Endodermal cell (in vitro differentiated cells): ENCODE data around the gene SUMO3. TPM values are rescaled to one million over a fixed set of nuclear protein-coding genes. Genes with fewer than 3 reads are reported as not detected.

Experiments used
- DNase-seq: peaks from one replicate; pipeline ENCODE4 v3.0.0-alpha.2; 2017
- H3K27ac ChIP-seq: 2 replicates; pipeline ENCODE4 v1.5.1; 2013; ENCODE audit warnings: mild to moderate bottlenecking, low read depth, low read length, moderate library complexity
- H3K27me3 ChIP-seq: 2 replicates; pipeline ENCODE4 v1.6.1; 2013; ENCODE audit warnings: mild to moderate bottlenecking, low read length, moderate library complexity; ENCODE audit not compliant: insufficient read depth, control insufficient read depth, poor library complexity, severe bottlenecking
- H3K36me3 ChIP-seq: 2 replicates; pipeline ENCODE4 v1.7.0; 2013; ENCODE audit warnings: mild to moderate bottlenecking, low read length, moderate library complexity; ENCODE audit not compliant: control insufficient read depth, insufficient read depth
- H3K4me1 ChIP-seq: one replicate; pipeline ENCODE4 v1.7.0; 2013; ENCODE audit warnings: low read length; ENCODE audit not compliant: control insufficient read depth, insufficient read depth
- H3K4me3 ChIP-seq: 2 replicates; pipeline ENCODE4 v1.5.1; 2013; ENCODE audit warnings: mild to moderate bottlenecking, low read length, moderate library complexity
- H3K9ac ChIP-seq: 2 replicates; pipeline ENCODE4 v1.6.1; 2013; ENCODE audit warnings: mild to moderate bottlenecking, low read length, moderate library complexity; ENCODE audit not compliant: poor library complexity, severe bottlenecking; ENCODE audit errors: extremely low read depth
- H3K9me3 ChIP-seq: 2 replicates; pipeline ENCODE4 v1.6.1; 2013; ENCODE audit warnings: mild to moderate bottlenecking, low read length, moderate library complexity; ENCODE audit not compliant: control insufficient read depth
- H3K27ac Mint-ChIP-seq: 2 replicates; pipeline ENCODE4 v1.8.0; 2020; ENCODE audit warnings: mixed read lengths
- H3K27me3 Mint-ChIP-seq: 2 replicates; pipeline ENCODE4 v1.8.0; 2021; ENCODE audit warnings: mild to moderate bottlenecking, mixed read lengths; ENCODE audit not compliant: insufficient read depth
- H3K36me3 Mint-ChIP-seq: 2 replicates; pipeline ENCODE4 v1.8.0; 2020; ENCODE audit warnings: low read depth, mixed read lengths
- H3K4me1 Mint-ChIP-seq: 2 replicates; pipeline ENCODE4 v1.8.0; 2020; ENCODE audit warnings: mixed read lengths
- H3K4me3 Mint-ChIP-seq: 2 replicates; pipeline ENCODE4 v1.8.0; 2020; ENCODE audit warnings: mild to moderate bottlenecking, moderate library complexity, mixed read lengths
- H3K9me3 Mint-ChIP-seq: 2 replicates; pipeline ENCODE4 v1.8.0; 2020; ENCODE audit warnings: mild to moderate bottlenecking, mixed read lengths
- CTCF ChIP-seq: fragments of 200-600 bp; sonication (generic); conservative IDR thresholded peaks from 2 replicates; pipeline ENCODE4 v1.5.0; 2021; ENCODE audit warnings: antibody characterized with exemption, mild to moderate bottlenecking
- WGBS, 2 experiments: methylation state at CpG; one replicate each; pipeline versions ENCODE4 v1.1.5 to v1.1.7; 2013; ENCODE audit warnings: missing lambda C conversion rate in 2 of 2, mixed read lengths in 1 of 2; ENCODE audit not compliant: insufficient coverage in 1 of 2, insufficient read length in 1 of 2; 5-methylcytosine and 5-hydroxymethylcytosine counted together
- total RNA-seq, 2 donors: library from RNA; stranded (reverse); fragmentation: NEBNext Ultra II Directional in 1 of 2; extraction: Animal tissue kit (Norgen Biotek cat#: 25700) in 1 of 2; gene quantifications; 2 replicates in 1 of 2; 3 replicates in 1 of 2; pipeline ENCODE4 v1.2.1, GENCODE V29; 2021

SUMO3 gene
- total RNA-seq, 2 donors from 2014 or later, result 79.5 to 96.4 TPM

- peaks cover 13% of the 10 kb centered on the region for H3K4me1 Mint-ChIP-seq
- TF ChIP-seq CTCF, result no peak
- H3K27ac ChIP-seq, result no peak overlapping the region
- H3K9me3 Mint-ChIP-seq, result no peaks in the 10 kb centered on the region
- DNase-seq, result no peak
- H3K9me3 ChIP-seq, result no peaks in the 10 kb centered on the region
- H3K4me3 ChIP-seq, result no peak overlapping the region
- H3K27me3 ChIP-seq, result no peaks in the 10 kb centered on the region
- H3K27ac Mint-ChIP-seq, result peak overlapping the region; percentile 82
- H3K36me3 ChIP-seq, result peaks cover 14% of the 10 kb centered on the region
- no peaks in the 10 kb centered on the region for H3K27me3 Mint-ChIP-seq
- no peaks in the 10 kb centered on the region for H3K4me1 ChIP-seq
- no peak overlapping the region for H3K4me3 Mint-ChIP-seq
- peaks cover 13% of the 10 kb centered on the region for H3K36me3 Mint-ChIP-seq
- WGBS, 2 experiments, result 65 to 81% methylated on average over 4 to 12 of the region's 12 CpGs
- no peak overlapping the region for H3K9ac ChIP-seq
These were observed 52.4 kb downstream of the SUMO3 start for GRCh38 chr21:44765231-44766013.

- Mint-ChIP-seq H3K4me3 (no peak overlapping the region), H3K27me3 (peaks cover 1% of the 10 kb centered on the region), H3K9me3 (no peaks in the 10 kb centered on the region), H3K27ac (no peak overlapping the region), H3K4me1 (peaks cover 13% of the 10 kb centered on the region), H3K36me3 (peaks cover 5% of the 10 kb centered on the region)
- Histone ChIP-seq H3K36me3 (peaks cover 6% of the 10 kb centered on the region), H3K27me3 (no peaks in the 10 kb centered on the region), H3K9ac (no peak overlapping the region), H3K4me1 (no peaks in the 10 kb centered on the region), H3K4me3 (no peak overlapping the region), H3K9me3 (no peaks in the 10 kb centered on the region), H3K27ac (no peak overlapping the region)
- DNase-seq, result no peak
- 91 to 93% methylated on average over 9 to 26 of the region's 26 CpGs for WGBS, 2 experiments
- TF ChIP-seq CTCF, result no peak
These were observed 53.3 kb downstream of the SUMO3 start for GRCh38 chr21:44764319-44765230.

GRCh38 chr21:44763451-44764318 lies 54.2 kb downstream of the SUMO3 start:
- Histone ChIP-seq H3K27me3 (no peaks in the 10 kb centered on the region), H3K27ac (no peak overlapping the region), H3K4me3 (no peak overlapping the region), H3K36me3 (peaks cover 3% of the 10 kb centered on the region), H3K9ac (no peak overlapping the region), H3K4me1 (no peaks in the 10 kb centered on the region), H3K9me3 (no peaks in the 10 kb centered on the region)
- no peak overlapping the region for H3K27ac Mint-ChIP-seq
- H3K36me3 Mint-ChIP-seq, result no peaks in the 10 kb centered on the region
- no peak for TF ChIP-seq CTCF
- H3K27me3 Mint-ChIP-seq, result peaks cover 1% of the 10 kb centered on the region
- H3K4me1 Mint-ChIP-seq, result peaks cover 13% of the 10 kb centered on the region
- H3K4me3 Mint-ChIP-seq, result no peak overlapping the region
- H3K9me3 Mint-ChIP-seq, result no peaks in the 10 kb centered on the region
- WGBS, 2 experiments, result 91 to 93% methylated on average over 7 to 21 of the region's 25 CpGs
- no peak for DNase-seq
